Fibroblast of lung (primary cell): Measurements from ENCODE around the gene MRPS6.

Experiments
- EZH2 ChIP-seq: IDR thresholded peaks from 2 replicates; pipeline ENCODE4 v1.5.1; 2012; ENCODE audit warnings: low read length, control low read depth, mild to moderate bottlenecking; ENCODE audit errors: missing control alignments
- TF ChIP-seq, protein P1 (sequence below), 2 donors: IDR thresholded peaks in 1 of 2; conservative IDR thresholded peaks in 1 of 2; 1 replicate in 1 of 2; 2 replicates in 1 of 2; pipeline ENCODE4 v1.5.1; 2011 to 2012; ENCODE audit warnings: low read length in 2 of 2, control low read depth in 1 of 2, inconsistent platforms in 1 of 2, low read depth in 1 of 2, mild to moderate bottlenecking in 1 of 2

GRCh38 chr21:34170886-34171285, 97.5 kb downstream of the MRPS6 start:
- TF ChIP-seq, protein P1, sequence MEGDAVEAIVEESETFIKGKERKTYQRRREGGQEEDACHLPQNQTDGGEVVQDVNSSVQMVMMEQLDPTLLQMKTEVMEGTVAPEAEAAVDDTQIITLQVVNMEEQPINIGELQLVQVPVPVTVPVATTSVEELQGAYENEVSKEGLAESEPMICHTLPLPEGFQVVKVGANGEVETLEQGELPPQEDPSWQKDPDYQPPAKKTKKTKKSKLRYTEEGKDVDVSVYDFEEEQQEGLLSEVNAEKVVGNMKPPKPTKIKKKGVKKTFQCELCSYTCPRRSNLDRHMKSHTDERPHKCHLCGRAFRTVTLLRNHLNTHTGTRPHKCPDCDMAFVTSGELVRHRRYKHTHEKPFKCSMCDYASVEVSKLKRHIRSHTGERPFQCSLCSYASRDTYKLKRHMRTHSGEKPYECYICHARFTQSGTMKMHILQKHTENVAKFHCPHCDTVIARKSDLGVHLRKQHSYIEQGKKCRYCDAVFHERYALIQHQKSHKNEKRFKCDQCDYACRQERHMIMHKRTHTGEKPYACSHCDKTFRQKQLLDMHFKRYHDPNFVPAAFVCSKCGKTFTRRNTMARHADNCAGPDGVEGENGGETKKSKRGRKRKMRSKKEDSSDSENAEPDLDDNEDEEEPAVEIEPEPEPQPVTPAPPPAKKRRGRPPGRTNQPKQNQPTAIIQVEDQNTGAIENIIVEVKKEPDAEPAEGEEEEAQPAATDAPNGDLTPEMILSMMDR (conservative IDR thresholded peaks at IDR 0.05 in 1 of 2, IDR thresholded peaks at IDR 0.05 in 1 of 2; ENCODE audit: low read depth in 1 of 2, low read length in 2 of 2), result no peak
- no peak for TF ChIP-seq EZH2
